ENCODE measurements around the gene IFT88. TPM values are rescaled to one million over a fixed set of nuclear protein-coding genes. Genes with fewer than 3 reads are reported as not detected.

Gene IFT88
- polyA plus RNA-seq, 1 donor from 2014 or later: 32.7 TPM

- Histone ChIP-seq H2AFZ (ENCODE audit: low read depth, low read length) (no peak overlapping the region), H3K9ac (ENCODE audit: low read length) (no peak overlapping the region), H3K27me3 (ENCODE audit: insufficient read depth, low read depth, low read length) (no peaks in the 10 kb centered on the region), H3K79me2 (replicated peaks; ENCODE audit: insufficient read depth, low read length) (no peaks in the 10 kb centered on the region), H3K9me3 (ENCODE audit: low read length) (no peaks in the 10 kb centered on the region), H3F3A (ENCODE audit: insufficient read depth, low read length, poor library complexity, severe bottlenecking) (no peaks in the 10 kb centered on the region), H3K27ac (ENCODE audit: low read length) (no peak overlapping the region), H4K20me1 (ENCODE audit: insufficient read depth) (no peaks in the 10 kb centered on the region), H3K4me3 (ENCODE audit: low read length) (no peak overlapping the region), H3K36me3 (ENCODE audit: insufficient read depth, low read length) (no peaks in the 10 kb centered on the region), H3K4me2 (ENCODE audit: low read length) (no peak overlapping the region), H3K9me2 (ENCODE audit: insufficient read depth, low read length) (no peaks in the 10 kb centered on the region)
- TF ChIP-seq MXI1 (conservative IDR thresholded peaks at IDR 0.05; ENCODE audit: poor library complexity, severe bottlenecking): no peak
- no peak for TF ChIP-seq EZH2 (IDR thresholded peaks at IDR 0.05; ENCODE audit: borderline replicate concordance, insufficient read depth, low read length, poor library complexity, severe bottlenecking)
- TF ChIP-seq RAD21 (conservative IDR thresholded peaks at IDR 0.05): no peak
- no peak for TF ChIP-seq CTCF (IDR thresholded peaks at IDR 0.05; ENCODE audit: poor library complexity, severe bottlenecking)
- TF ChIP-seq REST (IDR thresholded peaks at IDR 0.05; ENCODE audit: borderline replicate concordance): no peak
- no peak for TF ChIP-seq TAF1 (IDR thresholded peaks at IDR 0.05; ENCODE audit: low read depth)
- no peak for TF ChIP-seq EP300 (conservative IDR thresholded peaks at IDR 0.05; ENCODE audit: poor library complexity, severe bottlenecking)
- no peak for TF ChIP-seq POLR2AphosphoS5 (IDR thresholded peaks at IDR 0.05)
- TF ChIP-seq SMC3 (conservative IDR thresholded peaks at IDR 0.05; ENCODE audit: poor library complexity): no peak
Measured at GRCh38 chr13:20610006-20610405, 43.0 kb downstream of the IFT88 start.

GRCh38 chr13:20616059-20616797 is 49.3 kb downstream of the IFT88 start:
- Histone ChIP-seq H3K9me2 (ENCODE audit: insufficient read depth, low read length) (no peaks in the 10 kb centered on the region), H3K9ac (ENCODE audit: low read length) (no peak overlapping the region), H2AFZ (ENCODE audit: low read depth, low read length) (no peak overlapping the region), H3K79me2 (replicated peaks; ENCODE audit: insufficient read depth, low read length) (no peaks in the 10 kb centered on the region), H3K27me3 (ENCODE audit: insufficient read depth, low read depth, low read length) (no peaks in the 10 kb centered on the region), H3F3A (ENCODE audit: insufficient read depth, low read length, poor library complexity, severe bottlenecking) (no peaks in the 10 kb centered on the region), H3K36me3 (ENCODE audit: insufficient read depth, low read length) (no peaks in the 10 kb centered on the region), H3K9me3 (ENCODE audit: low read length) (no peaks in the 10 kb centered on the region), H3K27ac (ENCODE audit: low read length) (no peak overlapping the region), H4K20me1 (ENCODE audit: insufficient read depth) (no peaks in the 10 kb centered on the region), H3K4me2 (ENCODE audit: low read length) (no peak overlapping the region), H3K4me3 (ENCODE audit: low read length) (no peak overlapping the region)
- no peak for TF ChIP-seq MXI1 (conservative IDR thresholded peaks at IDR 0.05; ENCODE audit: poor library complexity, severe bottlenecking)
- TF ChIP-seq REST (IDR thresholded peaks at IDR 0.05; ENCODE audit: borderline replicate concordance): no peak
- TF ChIP-seq SMC3 (conservative IDR thresholded peaks at IDR 0.05; ENCODE audit: poor library complexity): no peak
- TF ChIP-seq CTCF (IDR thresholded peaks at IDR 0.05; ENCODE audit: poor library complexity, severe bottlenecking): no peak
- no peak for TF ChIP-seq EZH2 (IDR thresholded peaks at IDR 0.05; ENCODE audit: borderline replicate concordance, insufficient read depth, low read length, poor library complexity, severe bottlenecking)
- TF ChIP-seq POLR2AphosphoS5 (IDR thresholded peaks at IDR 0.05): no peak
- TF ChIP-seq EP300 (conservative IDR thresholded peaks at IDR 0.05; ENCODE audit: poor library complexity, severe bottlenecking): no peak
- no peak for TF ChIP-seq RAD21 (conservative IDR thresholded peaks at IDR 0.05)
